ENCODE measurements around the gene ASTN2.

DNA sequence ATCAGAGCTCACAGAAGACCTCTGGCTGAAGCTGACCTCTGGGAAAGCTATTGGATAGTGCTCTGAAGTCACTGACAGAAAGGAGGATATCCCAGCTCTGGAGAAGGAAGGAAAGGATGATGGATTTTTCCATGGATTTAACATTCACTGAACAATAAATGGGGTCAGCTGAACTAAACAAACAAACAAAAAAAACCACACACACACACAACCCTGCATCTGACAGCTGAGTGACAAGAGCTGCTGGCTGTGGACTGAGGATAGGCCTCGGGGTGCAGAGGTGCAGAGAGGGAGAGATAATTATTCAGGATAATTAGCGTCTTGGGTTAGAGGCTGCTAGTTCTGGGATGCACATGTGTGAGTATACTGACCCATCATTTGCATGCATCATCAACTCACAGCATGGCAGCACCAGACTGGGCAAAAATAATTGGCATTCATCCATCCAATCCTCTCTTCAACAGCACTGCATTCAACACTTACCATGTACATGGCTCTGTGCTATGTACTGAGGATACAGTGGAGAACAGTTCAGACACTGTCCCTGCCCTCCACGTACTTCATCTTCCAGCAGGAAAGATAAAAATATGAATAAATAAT lies 859.2 kb downstream of the ASTN2 start:
- TF ChIP-seq POLR2A (IDR thresholded peaks at IDR 0.05; ENCODE audit: low read depth, low read length) (no peak), EZH2 (IDR thresholded peaks at IDR 0.05; ENCODE audit: borderline replicate concordance, low read depth, low read length, severe bottlenecking) (no peak)
- TF ChIP-seq, protein P1, sequence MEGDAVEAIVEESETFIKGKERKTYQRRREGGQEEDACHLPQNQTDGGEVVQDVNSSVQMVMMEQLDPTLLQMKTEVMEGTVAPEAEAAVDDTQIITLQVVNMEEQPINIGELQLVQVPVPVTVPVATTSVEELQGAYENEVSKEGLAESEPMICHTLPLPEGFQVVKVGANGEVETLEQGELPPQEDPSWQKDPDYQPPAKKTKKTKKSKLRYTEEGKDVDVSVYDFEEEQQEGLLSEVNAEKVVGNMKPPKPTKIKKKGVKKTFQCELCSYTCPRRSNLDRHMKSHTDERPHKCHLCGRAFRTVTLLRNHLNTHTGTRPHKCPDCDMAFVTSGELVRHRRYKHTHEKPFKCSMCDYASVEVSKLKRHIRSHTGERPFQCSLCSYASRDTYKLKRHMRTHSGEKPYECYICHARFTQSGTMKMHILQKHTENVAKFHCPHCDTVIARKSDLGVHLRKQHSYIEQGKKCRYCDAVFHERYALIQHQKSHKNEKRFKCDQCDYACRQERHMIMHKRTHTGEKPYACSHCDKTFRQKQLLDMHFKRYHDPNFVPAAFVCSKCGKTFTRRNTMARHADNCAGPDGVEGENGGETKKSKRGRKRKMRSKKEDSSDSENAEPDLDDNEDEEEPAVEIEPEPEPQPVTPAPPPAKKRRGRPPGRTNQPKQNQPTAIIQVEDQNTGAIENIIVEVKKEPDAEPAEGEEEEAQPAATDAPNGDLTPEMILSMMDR (IDR thresholded peaks at IDR 0.05; ENCODE audit: extremely low read depth in 1 of 2, insufficient read depth in 1 of 2, low read depth in 1 of 2, low read length in 2 of 2), result no peak

Measured in endothelial cell of umbilical vein (primary cell).